ENCODE measurements around the gene PKD2. TPM values are rescaled to one million over a fixed set of nuclear protein-coding genes. Genes with fewer than 3 reads are reported as not detected.

The PKD2 gene
- total RNA-seq, 1 donor from 2014 or later: 33.1 TPM

- intact Hi-C loops (cut with DNase I): no loop called here
- no peak for DNase-seq (ENCODE audit: extremely low spot score in 2 of 2)
- no peaks in the 10 kb centered on the region for H3K9me3 ChIP-seq
Measured at GRCh38 chr4:88006956-88007303, 505 bp upstream of the PKD2 start.

GRCh38 chr4:88008122-88008742, 797 bp downstream of the PKD2 start:
- Histone ChIP-seq H3K27me3 (no peaks in the 10 kb centered on the region), H3K36me3 (no peaks in the 10 kb centered on the region), H3K27ac (peak overlapping the region; percentile 95), H3K4me1 (peaks cover 55% of the 10 kb centered on the region), H3K9me3 (no peaks in the 10 kb centered on the region), H3K4me3 (peak overlapping the region; percentile 79 to 81)
- DNase-seq (ENCODE audit: extremely low spot score in 2 of 2): no peak
- peak in 1 of 2 donors; percentile 29 for TF ChIP-seq POLR2AphosphoS5 (IDR thresholded peaks at IDR 0.05; ENCODE audit: insufficient read depth in 1 of 2, low read depth in 1 of 2)
- no peak for TF ChIP-seq POLR2A (IDR thresholded peaks at IDR 0.05)
- TF ChIP-seq CTCF (IDR thresholded peaks at IDR 0.05): no peak
- intact Hi-C loops (cut with DNase I): no loop called here

More at GRCh38 chr4:88006956-88007303, 505 bp upstream of the PKD2 start:
- TF ChIP-seq POLR2AphosphoS5 (IDR thresholded peaks at IDR 0.05; ENCODE audit: insufficient read depth in 1 of 2, low read depth in 1 of 2) (no peak), POLR2A (IDR thresholded peaks at IDR 0.05) (no peak)
- Histone ChIP-seq H3K27me3 (no peaks in the 10 kb centered on the region), H3K36me3 (no peaks in the 10 kb centered on the region), H3K27ac (peak overlapping the region; percentile 84), H3K4me1 (peaks cover 42% of the 10 kb centered on the region), H3K4me3 (peak overlapping the region; percentile 79 to 81)

DNA sequence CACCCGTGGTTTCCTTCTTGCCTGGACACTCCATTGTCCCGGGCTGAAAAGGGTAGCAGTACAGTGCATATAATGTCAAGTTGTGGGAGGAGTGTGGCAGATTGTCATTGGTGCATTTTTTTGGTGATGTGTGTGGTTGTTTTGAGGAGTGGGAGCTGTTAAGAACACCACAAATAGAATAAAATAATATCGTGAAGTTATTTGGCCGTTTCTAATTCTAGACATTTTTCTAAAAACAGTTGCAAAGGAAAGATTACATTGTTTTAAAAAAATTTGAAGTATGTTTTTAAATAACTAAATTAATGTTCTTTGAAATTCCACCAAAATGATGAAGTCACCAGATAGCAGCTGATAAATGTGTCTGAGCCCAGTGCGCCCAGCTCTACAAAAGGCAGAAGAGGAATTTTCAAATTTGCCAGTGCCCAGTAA, 1.3 kb downstream of the PKD2 start:
- H3K27me3 ChIP-seq: no peaks in the 10 kb centered on the region
- peak overlapping the region; percentile 79 to 81 for H3K4me3 ChIP-seq
- intact Hi-C loops (cut with DNase I): no loop called here
- peak overlapping the region; percentile 95 for H3K27ac ChIP-seq
- no peak for DNase-seq (ENCODE audit: extremely low spot score in 2 of 2)
- TF ChIP-seq CTCF (IDR thresholded peaks at IDR 0.05) (no peak), POLR2A (IDR thresholded peaks at IDR 0.05) (no peak), POLR2AphosphoS5 (IDR thresholded peaks at IDR 0.05; ENCODE audit: insufficient read depth in 1 of 2, low read depth in 1 of 2) (no peak)
- H3K4me1 ChIP-seq: peaks cover 60% of the 10 kb centered on the region
- H3K36me3 ChIP-seq: no peaks in the 10 kb centered on the region
- H3K9me3 ChIP-seq: no peaks in the 10 kb centered on the region

DNA sequence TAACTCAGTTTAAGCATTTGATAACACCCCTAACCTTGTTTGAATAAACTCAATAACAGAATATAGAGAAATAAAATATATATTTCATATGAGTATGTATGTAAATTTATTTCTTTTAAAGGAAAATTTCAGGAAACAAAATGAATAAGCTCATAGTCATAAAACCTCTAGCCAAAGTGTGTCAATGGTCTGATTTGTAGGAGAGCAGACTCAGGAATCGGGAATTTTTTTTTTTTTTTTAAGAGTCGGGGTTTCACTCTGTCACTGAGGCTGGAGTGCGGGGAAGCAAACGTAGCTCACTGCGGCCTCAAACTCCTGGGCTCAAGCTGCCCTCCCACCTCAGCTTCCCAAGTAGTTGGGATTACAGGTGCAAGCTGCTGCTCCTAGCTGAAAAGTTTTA, 2.4 kb downstream of the PKD2 start:
- no peaks in the 10 kb centered on the region for H3K9me3 ChIP-seq
- TF ChIP-seq POLR2A (IDR thresholded peaks at IDR 0.05): no peak
- TF ChIP-seq POLR2AphosphoS5 (IDR thresholded peaks at IDR 0.05; ENCODE audit: insufficient read depth in 1 of 2, low read depth in 1 of 2): no peak
- no peak for TF ChIP-seq CTCF (IDR thresholded peaks at IDR 0.05)
- peak overlapping the region in 1 of 2 donors; percentile 81 for H3K4me3 ChIP-seq
- intact Hi-C loops (cut with DNase I): no loop called here
- H3K4me1 ChIP-seq: peaks cover 68% of the 10 kb centered on the region
- DNase-seq (ENCODE audit: extremely low spot score in 2 of 2): no peak
- H3K27ac ChIP-seq: peak overlapping the region; percentile 22
- H3K36me3 ChIP-seq: no peaks in the 10 kb centered on the region
- H3K27me3 ChIP-seq: no peaks in the 10 kb centered on the region

DNA sequence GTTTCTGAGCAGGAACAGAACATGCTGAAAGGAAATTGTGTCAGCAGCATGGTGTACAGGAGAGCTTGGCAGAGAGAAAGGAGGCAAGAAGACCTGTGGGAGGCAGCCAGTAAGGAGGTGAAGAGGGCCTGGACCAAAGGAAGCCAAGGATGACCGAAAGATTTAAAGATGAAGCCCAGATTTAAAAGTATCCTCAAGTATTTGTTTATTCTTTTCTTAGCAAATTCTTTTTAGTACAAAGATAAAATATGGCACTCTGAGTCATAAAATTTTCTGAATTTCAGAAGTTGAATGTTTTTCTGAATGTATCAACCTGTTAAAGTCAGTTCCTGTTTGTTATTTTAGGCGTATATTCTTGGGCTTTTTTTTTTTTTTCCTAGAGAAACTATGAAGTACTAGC, 3.5 kb downstream of the PKD2 start:
- no peaks in the 10 kb centered on the region for H3K36me3 ChIP-seq

More for the DNA sequence above, 3.5 kb downstream of the PKD2 start:
- Histone ChIP-seq H3K27me3 (no peaks in the 10 kb centered on the region), H3K9me3 (no peaks in the 10 kb centered on the region), H3K4me3 (no peak overlapping the region), H3K27ac (no peak overlapping the region), H3K4me1 (peaks cover 71% of the 10 kb centered on the region)
- no peak for DNase-seq (ENCODE audit: extremely low spot score in 2 of 2)
- no peak for TF ChIP-seq CTCF (IDR thresholded peaks at IDR 0.05)
- no peak for TF ChIP-seq POLR2AphosphoS5 (IDR thresholded peaks at IDR 0.05; ENCODE audit: insufficient read depth in 1 of 2, low read depth in 1 of 2)
- TF ChIP-seq POLR2A (IDR thresholded peaks at IDR 0.05): no peak
- intact Hi-C loops (cut with DNase I): no loop called here

All from vagina (tissue), 2 donors.